Left colon (tissue), 2 donors: ENCODE data around the gene PLA2G4A. TPM values are rescaled to one million over a fixed set of nuclear protein-coding genes. Genes with fewer than 3 reads are reported as not detected.

Experiments used
- ATAC-seq: fragments of 200-7000 bp; cut with Tn5 transposase; one replicate; pipeline ENCODE4 v1.9.1; 2020; ENCODE audit warnings: mild to moderate bottlenecking, moderate library complexity
- DNase-seq, 2 donors: peaks; one replicate each; pipeline ENCODE4 v3.0.0-alpha.2; 2020
- intact Hi-C, 2 donors: fragments of 100-400 bp; cut with DNase I in 1 of 2; cut with micrococcal nuclease in 1 of 2; formaldehyde crosslinking; loops; one replicate each; pipeline versions ENCODE4 v1.11.2 to v1.14.0; 2022; cut with DNase I, micrococcal nuclease
- total RNA-seq, 2 donors: library from RNA; stranded (reverse); fragmentation: NEBNext Ultra II Directional; extraction: Animal tissue kit (Norgen Biotek cat#: 25700); gene quantifications; one replicate each; pipeline ENCODE4 v1.2.1, GENCODE V29; 2021
- donor health status: DM: no; HTN: no; CAD: no.
- donor health status: DM: yes; HTN: yes; CAD: no.

The PLA2G4A gene
- total RNA-seq, 2 donors from 2014 or later = 3.6 to 5.8 TPM

- intact Hi-C loops = loop anchor here in 1 of 2 donors (5.0 to 10.0 kb wide), 3 partner anchors 152 to 380 kb away; partner anchors contain the start of gene PTGS2
- no peak for DNase-seq
- ATAC-seq = no peak
Observed at GRCh38 chr1:186987065-186987464, 158.3 kb downstream of the PLA2G4A start.

GRCh38 chr1:186987769-186988168 lies 159.0 kb downstream of the PLA2G4A start:
- intact Hi-C loops = loop anchor here in 1 of 2 donors (5.0 to 10.0 kb wide), 3 partner anchors 153 to 380 kb away; partner anchors contain the start of gene PTGS2
- ATAC-seq (no peak), DNase-seq (no peak)

- DNase-seq (no peak), ATAC-seq (no peak)
- intact Hi-C loops = loop anchor here in 1 of 2 donors (10.0 kb wide), 1 partner anchor 509 kb away; no protein-coding TSS in a partner anchor
Observed at GRCh38 chr1:186993996-186994395, 165.2 kb downstream of the PLA2G4A start.

GRCh38 chr1:186994897-186995296 lies 166.1 kb downstream of the PLA2G4A start:
- intact Hi-C loops = loop anchor here in 1 of 2 donors (10.0 kb wide), 1 partner anchor 510 kb away; no protein-coding TSS in a partner anchor

GRCh38 chr1:186996816-186997215 lies 168.1 kb downstream of the PLA2G4A start:
- intact Hi-C loops = loop anchor here in 1 of 2 donors (10.0 kb wide), 1 partner anchor 512 kb away; no protein-coding TSS in a partner anchor
- ATAC-seq (no peak), DNase-seq (no peak)

More at GRCh38 chr1:186994897-186995296, 166.1 kb downstream of the PLA2G4A start:
- ATAC-seq (no peak), DNase-seq (no peak)

GRCh38 chr1:186997877-186998276 lies 169.1 kb downstream of the PLA2G4A start:
- DNase-seq = no peak
- no peak for ATAC-seq
- intact Hi-C loops = loop anchor here in 1 of 2 donors (10.0 kb wide), 1 partner anchor 513 kb away; no protein-coding TSS in a partner anchor

GRCh38 chr1:186999506-186999905 lies 170.8 kb downstream of the PLA2G4A start:
- intact Hi-C loops = loop anchor here in 1 of 2 donors (10.0 kb wide), 1 partner anchor 515 kb away; no protein-coding TSS in a partner anchor
- DNase-seq (no peak), ATAC-seq (no peak)

- DNase-seq = no peak
Observed at GRCh38 chr1:187001198-187001889, 172.6 kb downstream of the PLA2G4A start.

GRCh38 chr1:187003353-187003752 lies 174.6 kb downstream of the PLA2G4A start:
- DNase-seq (no peak), ATAC-seq (no peak)
- intact Hi-C loops = no loop called here

More at GRCh38 chr1:187001198-187001889, 172.6 kb downstream of the PLA2G4A start:
- no peak for ATAC-seq
- intact Hi-C loops = no loop called here

- ATAC-seq = no peak
- intact Hi-C loops = no loop called here
- DNase-seq = no peak
Observed at GRCh38 chr1:187006896-187007295, 178.1 kb downstream of the PLA2G4A start.

- DNase-seq (no peak), ATAC-seq (peak; percentile 26)
- intact Hi-C loops = no loop called here
Observed at GRCh38 chr1:187009320-187009719, 180.6 kb downstream of the PLA2G4A start.

GRCh38 chr1:187010571-187011309 lies 182.0 kb downstream of the PLA2G4A start:
- intact Hi-C loops = no loop called here
- ATAC-seq = no peak
- DNase-seq = no peak

- DNase-seq (no peak), ATAC-seq (no peak)
- intact Hi-C loops = no loop called here
Observed at GRCh38 chr1:187013582-187014200, 184.9 kb downstream of the PLA2G4A start.

GRCh38 chr1:187018291-187018690 lies 189.5 kb downstream of the PLA2G4A start:
- DNase-seq (no peak), ATAC-seq (no peak)
- intact Hi-C loops = no loop called here

- DNase-seq (no peak), ATAC-seq (no peak)
- intact Hi-C loops = no loop called here
Observed at GRCh38 chr1:187027253-187027652, 198.5 kb downstream of the PLA2G4A start.

GRCh38 chr1:187032316-187032981 lies 203.7 kb downstream of the PLA2G4A start:
- DNase-seq (no peak), ATAC-seq (no peak)
- intact Hi-C loops = no loop called here

- intact Hi-C loops = no loop called here
- no peak for DNase-seq
- ATAC-seq = no peak
Observed at GRCh38 chr1:187032982-187033692, 204.4 kb downstream of the PLA2G4A start.
